ENCODE data around the gene PLOD2. TPM values are rescaled to one million over a fixed set of nuclear protein-coding genes. Genes with fewer than 3 reads are reported as not detected.

Gene PLOD2
- total RNA-seq, 1 donor = 8.1 TPM

- DNase-seq (ENCODE audit: low read depth in 2 of 3, low spot score in 2 of 3) = no peak
These were observed 5.8 kb upstream of the PLOD2 start for GRCh38 chr3:146166826-146167225.

GRCh38 chr3:146166415-146166821 is 5.4 kb upstream of the PLOD2 start:
- DNase-seq (ENCODE audit: low read depth in 2 of 3, low spot score in 2 of 3) = no peak

- DNase-seq (ENCODE audit: low read depth in 2 of 3, low spot score in 2 of 3) = no peak
These were observed 4.9 kb upstream of the PLOD2 start for GRCh38 chr3:146165877-146166276.

GRCh38 chr3:146164971-146165769 is 4.2 kb upstream of the PLOD2 start:
- DNase-seq (ENCODE audit: low read depth in 2 of 3, low spot score in 2 of 3) = no peak

- DNase-seq (ENCODE audit: low read depth in 2 of 3, low spot score in 2 of 3) = no peak
These were observed 3.5 kb upstream of the PLOD2 start for GRCh38 chr3:146164506-146164905.

GRCh38 chr3:146164071-146164470 is 3.1 kb upstream of the PLOD2 start:
- DNase-seq (ENCODE audit: low read depth in 2 of 3, low spot score in 2 of 3) = no peak

- no peak for DNase-seq (ENCODE audit: low read depth in 2 of 3, low spot score in 2 of 3)
These were observed 2.6 kb upstream of the PLOD2 start for GRCh38 chr3:146163584-146163983.

- no peak for DNase-seq (ENCODE audit: low read depth in 2 of 3, low spot score in 2 of 3)
These were observed 1.6 kb upstream of the PLOD2 start for GRCh38 chr3:146162561-146162960.

- no peak for DNase-seq (ENCODE audit: low read depth in 2 of 3, low spot score in 2 of 3)
These were observed 649 bp upstream of the PLOD2 start for GRCh38 chr3:146161663-146162002.

GRCh38 chr3:146160321-146160963 is 542 bp downstream of the PLOD2 start:
- peak in 2 of 3 donors; percentile 79 to 84 for DNase-seq (ENCODE audit: low read depth in 2 of 3, low spot score in 2 of 3)

- DNase-seq (ENCODE audit: low read depth in 2 of 3, low spot score in 2 of 3) = no peak
These were observed 1.2 kb downstream of the PLOD2 start for GRCh38 chr3:146159616-146160320.

GRCh38 chr3:146159037-146159436 is 1.9 kb downstream of the PLOD2 start:
- DNase-seq (ENCODE audit: low read depth in 2 of 3, low spot score in 2 of 3) = no peak

GRCh38 chr3:146157325-146158060 is 3.5 kb downstream of the PLOD2 start:
- DNase-seq (ENCODE audit: low read depth in 2 of 3, low spot score in 2 of 3) = no peak

GRCh38 chr3:146156666-146157314 is 4.2 kb downstream of the PLOD2 start:
- DNase-seq (ENCODE audit: low read depth in 2 of 3, low spot score in 2 of 3) = peak in 1 of 3 donors; percentile 65

GRCh38 chr3:146156095-146156494 is 4.9 kb downstream of the PLOD2 start:
- DNase-seq (ENCODE audit: low read depth in 2 of 3, low spot score in 2 of 3) = no peak

- no peak for DNase-seq (ENCODE audit: low read depth in 2 of 3, low spot score in 2 of 3)
These were observed 6.0 kb downstream of the PLOD2 start for GRCh38 chr3:146154995-146155394.

GRCh38 chr3:146154316-146154715 is 6.7 kb downstream of the PLOD2 start:
- DNase-seq (ENCODE audit: low read depth in 2 of 3, low spot score in 2 of 3) = no peak

GRCh38 chr3:146153429-146153828 is 7.6 kb downstream of the PLOD2 start:
- no peak for DNase-seq (ENCODE audit: low read depth in 2 of 3, low spot score in 2 of 3)

- DNase-seq (ENCODE audit: low read depth in 2 of 3, low spot score in 2 of 3) = no peak
These were observed 8.2 kb downstream of the PLOD2 start for GRCh38 chr3:146152834-146153233.

GRCh38 chr3:146148468-146148931 is 12.5 kb downstream of the PLOD2 start:
- no peak for DNase-seq (ENCODE audit: low read depth in 2 of 3, low spot score in 2 of 3)

Measured in hematopoietic multipotent progenitor cell (in vitro differentiated cells).